CD4-positive, alpha-beta memory T cell (primary cell): Measurements from ENCODE around the gene OSCP1. TPM values are rescaled to one million over a fixed set of nuclear protein-coding genes. Genes with fewer than 3 reads are reported as not detected.
A peak's percentile ranks its signal among the peaks of the same experiment; 100 is the strongest.

ENCODE experiments used
- CTCF ChIA-PET: fragments of 350-600 bp; sonication (Branson Sonifier 250); formaldehyde crosslinking; loops from one replicate; lab custom pipeline; 2021; ENCODE audit warnings: inconsistent platforms; ENCODE audit not compliant: partially characterized antibody; lab: Charles Lee
- POLR2A ChIA-PET: fragments of 350-600 bp; sonication (Branson Sonifier 250); formaldehyde crosslinking; loops from one replicate; lab custom pipeline; 2021; ENCODE audit not compliant: partially characterized antibody; lab: Charles Lee
- DNase-seq, 5 donors: peaks; one replicate each; pipeline versions ENCODE4 v3.0.0 to v3.0.0-alpha.2; 2020 to 2022; ENCODE audit warnings: mixed read lengths in 1 of 5
- H3K27ac ChIP-seq: one replicate; pipeline ENCODE4 v1.7.0; 2013; ENCODE audit warnings: low read depth, low read length
- H3K27me3 ChIP-seq: 2 replicates; pipeline ENCODE4 v1.7.0; 2013; ENCODE audit warnings: mild to moderate bottlenecking, low read length, moderate library complexity; ENCODE audit not compliant: insufficient read depth
- H3K36me3 ChIP-seq: 2 replicates; pipeline ENCODE4 v1.7.0; 2013; ENCODE audit warnings: mild to moderate bottlenecking, low read length, moderate library complexity; ENCODE audit not compliant: insufficient read depth
- H3K4me1 ChIP-seq: 2 replicates; pipeline ENCODE4 v1.7.0; 2013; ENCODE audit warnings: mild to moderate bottlenecking, low read length, moderate library complexity; ENCODE audit not compliant: insufficient read depth
- H3K4me3 ChIP-seq, 2 donors: one replicate each; pipeline ENCODE4 v1.7.0; 2013; ENCODE audit warnings: low read length in 2 of 2, mild to moderate bottlenecking in 1 of 2
- H3K9me3 ChIP-seq, 2 donors: one replicate each; pipeline ENCODE4 v1.7.0; 2013; ENCODE audit warnings: low read length in 2 of 2, control low read depth in 1 of 2; ENCODE audit not compliant: control insufficient read depth in 1 of 2
- H3K27ac Mint-ChIP-seq, 7 donors: one replicate each; pipeline ENCODE4 v1.8.0; 2020 to 2021; ENCODE audit warnings: mixed read lengths in 7 of 7, mild to moderate bottlenecking in 6 of 7, inconsistent platforms in 3 of 7, moderate library complexity in 3 of 7
- H3K27me3 Mint-ChIP-seq, 2 donors: one replicate each; pipeline ENCODE4 v1.8.0; 2020 to 2021; ENCODE audit warnings: mixed read lengths in 2 of 2
- H3K36me3 Mint-ChIP-seq, 2 donors: one replicate each; pipeline ENCODE4 v1.8.0; 2020 to 2021; ENCODE audit warnings: mixed read lengths in 2 of 2, inconsistent platforms in 1 of 2, mild to moderate bottlenecking in 1 of 2
- H3K4me1 Mint-ChIP-seq, 4 donors: one replicate each; pipeline ENCODE4 v1.8.0; 2020 to 2021; ENCODE audit warnings: mixed read lengths in 4 of 4, mild to moderate bottlenecking in 1 of 4
- H3K4me3 Mint-ChIP-seq, 8 donors: one replicate each; pipeline ENCODE4 v1.8.0; 2020 to 2021; ENCODE audit warnings: mixed read lengths in 8 of 8, mild to moderate bottlenecking in 7 of 8, moderate library complexity in 6 of 8, inconsistent platforms in 3 of 8
- H3K9me3 Mint-ChIP-seq, 8 donors: one replicate each; pipeline ENCODE4 v1.8.0; 2020 to 2021; ENCODE audit warnings: mixed read lengths in 8 of 8, mild to moderate bottlenecking in 5 of 8, inconsistent platforms in 3 of 8, moderate library complexity in 1 of 8
- intact Hi-C: fragments of 100-400 bp; cut with micrococcal nuclease; formaldehyde crosslinking; loops from one replicate; pipeline ENCODE4 v1.15.1; 2023
- polyA plus RNA-seq, 2 donors: library from polyadenylated mRNA; unstranded; fragments of 300-500 nt; fragmentation: Illumina TruSeq; gene quantifications; one replicate each; pipeline ENCODE4 v1.2.3, GENCODE V29; 2021
- total RNA-seq, 2 experiments: library from RNA; stranded (reverse); gene quantifications; one replicate each; pipeline ENCODE4 v1.2.3, GENCODE V29; 2021

Gene OSCP1
- total and polyA plus RNA-seq, 4 experiments from 2014 or later = 0.93 to 1.4 (median 1.1) TPM; not detected in 1

DNA sequence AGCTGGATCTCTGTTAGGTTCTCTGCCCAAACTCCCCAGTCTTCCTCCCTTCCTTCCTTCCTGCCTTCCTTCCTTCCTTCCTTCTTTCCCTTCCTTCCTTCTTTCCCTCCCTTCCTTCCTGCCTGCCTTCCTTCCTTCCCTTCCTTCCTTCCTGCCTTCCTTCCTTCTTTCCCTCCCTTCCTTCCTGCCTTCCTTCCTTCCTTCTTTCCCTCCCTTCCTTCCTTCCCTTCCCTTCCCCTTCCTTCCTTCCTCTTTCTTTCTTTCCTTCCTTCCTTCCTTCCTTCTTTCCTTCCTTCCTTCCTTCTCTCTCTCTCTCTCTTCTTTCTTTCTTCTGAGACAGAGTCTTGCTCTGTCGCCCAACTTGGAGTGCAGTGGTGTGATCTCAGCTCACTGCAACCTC lies 43.8 kb downstream of the OSCP1 start:
- Mint-ChIP-seq H3K27me3 (no peaks in the 10 kb centered on the region), H3K27ac (peak overlapping the region; percentile 6 to 93 (median 27)), H3K9me3 (peaks cover 0 to 7% (median 0%) of the 10 kb centered on the region in 8 donors), H3K36me3 (no peaks in the 10 kb centered on the region), H3K4me3 (no peak overlapping the region), H3K4me1 (peaks cover 3 to 7% (median 5%) of the 10 kb centered on the region in 4 donors)
- Histone ChIP-seq H3K4me3 (no peak overlapping the region), H3K27ac (no peak overlapping the region), H3K4me1 (no peaks in the 10 kb centered on the region), H3K36me3 (no peaks in the 10 kb centered on the region), H3K27me3 (no peaks in the 10 kb centered on the region), H3K9me3 (no peaks in the 10 kb centered on the region)
- ChIA-PET CTCF (interaction anchor here (2.2 kb wide), 1 partner anchor 62 kb away, joined by 10 read pairs; no protein-coding TSS in a partner anchor), POLR2A (interaction anchor here (1.1 kb wide), 1 partner anchor 40 kb away, joined by 3 read pairs; no protein-coding TSS in a partner anchor)
- intact Hi-C loops = no loop called here
- no peak for DNase-seq

DNA sequence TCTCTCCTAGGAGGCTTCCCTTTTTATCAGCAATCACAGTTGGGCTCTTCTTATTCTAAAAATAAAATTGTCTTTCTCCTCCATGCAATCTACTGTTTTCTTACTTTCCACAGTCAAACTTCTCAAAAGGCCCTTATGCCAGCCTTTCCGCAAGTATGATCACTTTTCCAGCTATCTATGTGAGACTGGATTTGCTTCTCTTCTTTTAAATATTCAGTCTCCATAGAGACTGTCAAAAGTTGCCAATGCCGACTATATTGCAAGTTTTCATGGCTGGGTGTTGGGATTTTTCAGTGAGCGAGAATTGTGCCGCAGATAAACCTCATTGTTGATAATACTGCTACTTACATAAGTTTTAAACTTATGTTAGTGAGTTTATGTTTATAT lies 47.8 kb downstream of the OSCP1 start:
- ChIA-PET CTCF (interaction anchor here (0.6 kb wide), 1 partner anchor 40 kb away, joined by 3 read pairs; no protein-coding TSS in a partner anchor), POLR2A (no interaction called here)
- H3K4me3 ChIP-seq = no peak overlapping the region
- no peak overlapping the region for H3K27ac ChIP-seq
- H3K4me1 Mint-ChIP-seq = peaks cover 6 to 16% (median 10%) of the 10 kb centered on the region in 4 donors
- H3K36me3 Mint-ChIP-seq = peaks cover 0 to 2% of the 10 kb centered on the region in 2 donors
- H3K4me1 ChIP-seq = peaks cover 7% of the 10 kb centered on the region
- peak overlapping the region in 2 of 7 donors; percentile 1 to 2 for H3K27ac Mint-ChIP-seq
- H3K36me3 ChIP-seq = no peaks in the 10 kb centered on the region
- no peaks in the 10 kb centered on the region for H3K9me3 ChIP-seq
- no peaks in the 10 kb centered on the region for H3K27me3 Mint-ChIP-seq
- DNase-seq = no peak
- intact Hi-C loops = no loop called here
- no peak overlapping the region for H3K4me3 Mint-ChIP-seq
- peaks cover 0 to 3% (median 0%) of the 10 kb centered on the region in 8 donors for H3K9me3 Mint-ChIP-seq
- no peaks in the 10 kb centered on the region for H3K27me3 ChIP-seq

DNA sequence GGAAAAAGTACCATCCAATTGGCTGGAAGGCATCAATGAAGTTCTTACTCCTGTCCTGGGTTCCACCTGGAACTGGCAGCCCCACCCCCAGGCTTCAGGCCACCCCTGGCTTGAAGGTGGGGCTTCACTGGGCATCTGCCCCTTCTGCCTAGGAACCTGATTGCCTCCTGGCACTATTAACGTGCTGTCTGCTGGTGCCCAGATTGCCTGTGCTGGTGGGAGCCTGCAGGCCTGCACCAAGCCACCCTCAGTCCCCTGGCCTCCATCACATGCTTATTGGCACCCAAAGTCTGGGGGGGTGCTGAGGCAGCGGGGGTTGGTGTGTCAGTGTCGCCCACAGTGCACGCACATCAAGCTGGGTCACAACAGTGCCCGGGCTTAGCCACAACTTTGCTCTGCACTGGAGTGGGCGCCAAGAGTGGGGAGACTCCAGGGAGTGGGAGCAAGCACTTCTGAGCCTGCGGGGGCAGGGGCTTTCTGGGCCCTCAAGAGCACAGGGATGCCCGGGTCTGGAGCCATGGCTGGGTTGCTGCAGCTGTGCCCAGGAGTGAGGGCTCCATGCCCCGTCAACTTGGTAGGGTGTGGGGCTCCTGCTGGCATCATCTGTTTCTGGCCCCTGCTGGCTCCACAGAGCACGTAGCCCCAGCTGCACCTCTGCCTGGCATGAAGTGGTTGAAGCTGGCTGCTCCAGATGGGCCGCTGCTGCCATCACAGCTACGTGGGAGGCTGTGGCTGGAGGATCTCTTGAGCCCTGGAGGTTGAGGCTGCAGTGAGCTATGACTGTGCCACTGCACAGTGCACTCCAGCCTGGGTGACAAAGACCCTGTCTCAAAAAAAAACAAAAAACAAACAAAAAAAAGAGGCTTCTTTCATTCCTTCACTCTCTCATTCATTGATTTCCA lies 48.4 kb downstream of the OSCP1 start:
- H3K9me3 ChIP-seq = no peaks in the 10 kb centered on the region
- no peaks in the 10 kb centered on the region for H3K36me3 ChIP-seq
- no peak overlapping the region for H3K27ac ChIP-seq
- peaks cover 11% of the 10 kb centered on the region for H3K4me1 ChIP-seq
- Mint-ChIP-seq H3K4me1 (peaks cover 6 to 22% (median 15%) of the 10 kb centered on the region in 4 donors), H3K4me3 (no peak overlapping the region), H3K9me3 (peaks cover 0 to 2% (median 0%) of the 10 kb centered on the region in 8 donors), H3K27ac (peak overlapping the region in 2 of 7 donors; percentile 1 to 55), H3K27me3 (no peaks in the 10 kb centered on the region), H3K36me3 (peaks cover 0 to 6% of the 10 kb centered on the region in 2 donors)
- H3K4me3 ChIP-seq = no peak overlapping the region
- no peaks in the 10 kb centered on the region for H3K27me3 ChIP-seq
- ChIA-PET POLR2A (interaction anchor here (0.9 kb wide), 1 partner anchor 15 kb away, joined by 3 read pairs; no protein-coding TSS in a partner anchor), CTCF (interaction anchor here (0.6 to 6.1 kb wide), 3 partner anchors 34 to 59 kb away, joined by 3 to 23 read pairs (median 5); no protein-coding TSS in a partner anchor)
- intact Hi-C loops = no loop called here
- no peak for DNase-seq

GRCh38 chr1:36400825-36401601 lies 49.2 kb downstream of the OSCP1 start:
- H3K27me3 ChIP-seq = no peaks in the 10 kb centered on the region
- peak overlapping the region in 2 of 7 donors; percentile 29 to 55 for H3K27ac Mint-ChIP-seq
- no peaks in the 10 kb centered on the region for H3K27me3 Mint-ChIP-seq
- no peak overlapping the region for H3K27ac ChIP-seq
- peaks cover 0 to 2% (median 0%) of the 10 kb centered on the region in 8 donors for H3K9me3 Mint-ChIP-seq
- ChIA-PET POLR2A (interaction anchor here (0.9 kb wide), 1 partner anchor 15 kb away, joined by 3 read pairs; no protein-coding TSS in a partner anchor), CTCF (interaction anchor here (2.2 to 6.1 kb wide), 2 partner anchors 33 to 58 kb away, joined by 5 to 23 read pairs; no protein-coding TSS in a partner anchor)
- peaks cover 0 to 7% of the 10 kb centered on the region in 2 donors for H3K36me3 Mint-ChIP-seq
- peaks cover 11 to 30% (median 22%) of the 10 kb centered on the region in 4 donors for H3K4me1 Mint-ChIP-seq
- H3K4me3 ChIP-seq = no peak overlapping the region
- intact Hi-C loops = no loop called here
- DNase-seq = no peak
- H3K9me3 ChIP-seq = no peaks in the 10 kb centered on the region
- H3K4me3 Mint-ChIP-seq = no peak overlapping the region
- H3K36me3 ChIP-seq = no peaks in the 10 kb centered on the region
- peaks cover 19% of the 10 kb centered on the region for H3K4me1 ChIP-seq

GRCh38 chr1:36400514-36400824 lies 49.8 kb downstream of the OSCP1 start:
- Histone ChIP-seq H3K36me3 (no peaks in the 10 kb centered on the region), H3K4me1 (peaks cover 20% of the 10 kb centered on the region), H3K27me3 (no peaks in the 10 kb centered on the region), H3K27ac (no peak overlapping the region), H3K4me3 (no peak overlapping the region), H3K9me3 (no peaks in the 10 kb centered on the region)
- Mint-ChIP-seq H3K27me3 (no peaks in the 10 kb centered on the region), H3K36me3 (peaks cover 0 to 7% of the 10 kb centered on the region in 2 donors), H3K9me3 (peaks cover 0 to 2% (median 0%) of the 10 kb centered on the region in 8 donors), H3K4me1 (peaks cover 11 to 31% (median 22%) of the 10 kb centered on the region in 4 donors), H3K27ac (no peak overlapping the region), H3K4me3 (no peak overlapping the region)
- DNase-seq = no peak
- ChIA-PET CTCF (interaction anchor here (2.2 to 6.1 kb wide), 2 partner anchors 33 to 58 kb away, joined by 5 to 23 read pairs; no protein-coding TSS in a partner anchor), POLR2A (no interaction called here)
- intact Hi-C loops = no loop called here

GRCh38 chr1:36398370-36398977 lies 51.8 kb downstream of the OSCP1 start:
- POLR2A ChIA-PET = interaction anchor here (0.7 to 3.9 kb wide), 10 partner anchors 9 to 92 kb away, joined by 3 to 107 read pairs (median 7); partner anchors contain the start of genes OSCP1 and STK40
- H3K4me3 Mint-ChIP-seq = peak overlapping the region in 7 of 8 donors; percentile 95 to 99 (median 98)
- peak overlapping the region; percentile 90 to 97 for H3K4me3 ChIP-seq

More at GRCh38 chr1:36398370-36398977, 51.8 kb downstream of the OSCP1 start:
- Histone ChIP-seq H3K4me1 (peaks cover 20% of the 10 kb centered on the region), H3K9me3 (no peaks in the 10 kb centered on the region), H3K27ac (peak overlapping the region; percentile 90), H3K27me3 (no peaks in the 10 kb centered on the region), H3K36me3 (peaks cover 6% of the 10 kb centered on the region)
- Mint-ChIP-seq H3K4me1 (peaks cover 13 to 42% (median 25%) of the 10 kb centered on the region in 4 donors), H3K9me3 (peaks cover 0 to 2% (median 0%) of the 10 kb centered on the region in 8 donors), H3K27ac (peak overlapping the region; percentile 89 to 100 (median 98)), H3K27me3 (no peaks in the 10 kb centered on the region), H3K36me3 (peaks cover 0 to 7% of the 10 kb centered on the region in 2 donors)
- DNase-seq = no peak
- intact Hi-C loops = no loop called here
- CTCF ChIA-PET = interaction anchor here (0.9 to 6.1 kb wide), 7 partner anchors 12 to 113 kb away, joined by 3 to 23 read pairs (median 5); partner anchors contain the start of gene STK40
